HG03196 (cell line): ENCODE measurements around the gene KIF3C.
"Not testable (repeated sequence)": the region's sequence is repeated elsewhere in the genome, so short reads cannot be mapped to it uniquely, and the experiment has no call there.

Experiments used
- ATAC-seq: cut with Tn5 transposase; IDR thresholded peaks from one replicate; pipeline ENCODE4 v1.9.1; 2021; ENCODE audit not compliant: unreplicated experiment

KIF3C gene

DNA sequence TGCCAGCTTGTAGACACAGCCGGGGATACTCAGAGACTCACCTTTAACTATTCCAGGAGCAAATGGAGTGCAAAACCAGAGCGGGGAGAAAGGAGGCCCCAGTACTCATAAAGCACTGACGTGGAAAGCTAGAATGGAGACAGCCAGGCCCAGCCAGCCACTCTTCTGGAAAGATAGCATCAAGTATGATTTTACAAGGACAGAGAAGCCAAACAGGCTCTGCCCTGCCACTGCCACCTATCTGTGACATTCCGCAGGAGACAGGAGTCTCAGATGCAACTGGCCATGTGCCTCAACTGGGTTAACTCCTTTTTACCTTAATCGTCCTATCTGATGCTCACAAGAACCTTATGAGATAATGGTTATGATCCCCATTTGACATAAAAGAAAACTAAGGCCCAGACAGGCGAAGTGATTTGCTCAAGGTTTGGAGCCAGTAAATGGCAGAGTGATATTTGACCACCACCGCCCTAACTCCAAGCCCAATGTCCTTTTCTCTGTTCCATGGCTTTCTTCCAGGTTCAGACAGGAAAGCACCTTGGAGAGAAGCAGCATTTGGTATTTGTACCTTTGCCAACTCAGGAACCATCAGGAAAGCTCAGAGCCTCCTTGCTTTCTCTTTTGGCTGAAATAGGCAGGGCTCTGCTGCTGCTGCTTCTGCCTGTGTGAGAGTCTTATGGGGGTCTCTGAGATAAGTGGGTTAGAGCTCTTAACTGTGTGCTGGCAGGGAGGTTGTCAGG is 15.6 kb downstream of the KIF3C start:
- ATAC-seq = no peak

DNA sequence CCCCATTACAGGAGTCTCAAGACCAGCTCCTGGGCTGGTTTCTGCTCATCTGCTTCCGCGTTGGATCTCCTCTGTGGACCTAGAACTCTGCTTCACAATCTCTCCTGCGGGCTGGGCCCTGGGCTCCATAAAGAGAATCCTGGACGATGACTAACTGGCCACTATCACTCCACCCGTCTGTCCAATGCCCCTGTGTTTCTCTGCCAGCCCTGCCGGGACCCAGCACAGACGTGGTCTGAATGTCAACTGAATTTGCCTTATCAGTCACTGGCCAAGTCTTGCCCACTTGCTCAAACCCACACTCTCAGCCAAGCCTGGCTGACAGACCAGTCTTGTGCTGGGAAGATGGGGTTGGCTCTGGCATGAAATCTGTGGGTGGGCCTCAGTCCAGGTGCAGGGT is 17.4 kb downstream of the KIF3C start:
- no peak for ATAC-seq

DNA sequence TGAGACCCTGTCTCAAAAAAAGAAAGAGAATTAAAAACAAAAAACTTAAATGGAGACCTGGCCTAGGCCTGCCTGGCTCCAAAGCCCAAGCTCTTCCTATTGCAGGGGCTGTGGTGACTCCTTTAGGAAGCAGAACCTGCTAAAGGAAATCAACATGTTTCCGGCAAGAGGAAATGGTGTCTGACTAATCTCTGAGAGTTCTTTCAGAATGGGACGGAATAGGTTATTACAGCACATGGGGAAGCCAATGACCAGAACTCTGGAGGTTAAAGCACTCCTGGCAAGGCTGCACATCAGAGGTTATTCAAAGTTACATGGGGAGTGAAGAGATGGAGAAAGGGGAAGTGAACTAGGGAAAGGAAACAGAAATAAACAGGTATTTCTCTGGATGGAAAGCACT is 21.4 kb downstream of the KIF3C start:
- no peak for ATAC-seq

DNA sequence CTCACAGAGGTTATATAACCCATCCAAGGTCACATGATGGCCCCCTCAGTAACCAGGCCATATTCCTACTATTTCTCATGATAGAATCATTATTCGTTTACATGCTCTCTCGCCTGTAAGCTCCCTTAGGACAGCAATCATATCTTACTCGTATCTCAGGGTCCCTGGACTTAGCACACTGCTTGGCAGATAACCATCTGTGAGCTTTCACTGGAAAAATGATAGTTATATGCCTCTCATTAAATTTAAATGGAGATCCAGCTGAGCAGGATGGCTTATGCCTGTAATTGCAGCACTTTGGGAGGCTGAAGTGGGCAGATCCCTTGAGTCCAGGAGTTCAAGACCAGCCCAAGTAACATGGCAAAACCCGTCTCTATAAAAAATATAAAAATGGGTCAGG is 21.9 kb downstream of the KIF3C start:
- no peak for ATAC-seq

DNA sequence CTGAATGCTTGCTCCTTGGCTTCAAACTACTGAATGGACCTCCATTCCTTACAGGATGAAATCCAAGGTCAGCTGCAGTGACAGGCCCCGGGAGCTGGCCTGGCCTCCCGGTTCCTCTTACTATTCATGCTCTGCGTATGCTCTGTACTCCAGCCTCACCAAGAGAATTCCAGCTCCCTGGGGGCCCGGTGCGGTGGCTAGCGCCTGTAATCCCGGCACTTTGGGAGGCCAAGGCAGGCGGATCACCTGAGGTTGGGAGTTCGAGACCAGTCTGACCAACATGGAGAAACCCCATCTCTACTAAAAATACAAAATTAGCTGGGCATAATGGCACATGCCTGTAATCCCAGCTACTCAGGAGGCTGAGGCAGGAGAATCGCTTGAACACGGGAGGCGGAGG is 23.7 kb downstream of the KIF3C start:
- ATAC-seq = not testable (repeated sequence)

DNA sequence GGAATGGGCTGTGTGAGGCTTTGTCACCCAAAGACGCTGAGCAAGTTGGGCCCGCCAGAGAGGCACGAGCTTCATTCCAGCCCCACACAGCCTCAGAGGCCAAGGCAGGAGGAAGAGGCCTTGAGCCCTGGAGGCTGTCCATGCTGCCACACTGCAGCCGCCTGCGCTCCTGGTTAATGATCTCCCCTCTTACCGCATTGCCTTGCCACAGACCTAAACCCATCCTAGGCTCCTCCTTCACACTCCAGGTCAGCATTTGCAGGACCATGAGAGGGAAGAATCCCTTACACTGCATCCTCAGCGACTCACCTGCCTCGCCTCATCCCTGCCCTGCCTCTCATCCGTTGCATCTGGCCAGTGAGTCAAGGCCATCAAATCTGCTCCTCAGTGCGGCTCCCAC is 24.6 kb downstream of the KIF3C start:
- no peak for ATAC-seq

DNA sequence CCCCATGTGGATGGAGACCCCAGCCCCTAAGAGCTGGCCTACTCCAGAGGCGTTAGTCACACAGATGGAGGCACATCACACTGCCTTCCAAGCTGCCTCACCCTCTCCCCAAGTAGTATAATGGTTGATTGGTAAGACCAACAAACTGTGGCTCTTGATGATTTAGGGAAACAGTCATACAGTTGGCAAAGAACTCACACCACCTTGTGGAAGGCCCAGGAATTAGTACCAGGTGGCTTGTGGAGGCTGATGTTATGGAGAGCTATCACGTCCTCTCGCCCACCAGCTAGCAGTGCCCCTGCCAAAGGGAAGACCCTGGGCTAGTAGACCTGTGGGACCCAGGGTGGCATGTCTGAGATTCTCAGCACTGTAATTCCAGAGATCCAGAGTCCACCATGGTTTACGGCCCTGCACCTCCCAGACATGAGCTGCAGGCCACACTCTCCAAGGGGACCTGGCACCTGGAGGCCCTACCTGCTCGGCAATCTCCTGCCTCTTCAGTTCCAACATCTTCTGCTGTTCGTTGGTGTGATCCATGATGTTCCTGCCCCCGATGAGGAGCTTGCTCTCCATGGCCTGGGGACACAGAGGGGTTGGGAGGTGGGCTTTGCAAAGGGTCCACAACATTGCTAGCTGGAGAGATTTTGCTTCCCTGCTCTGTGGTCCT is 26.3 kb downstream of the KIF3C start:
- ATAC-seq = no peak

DNA sequence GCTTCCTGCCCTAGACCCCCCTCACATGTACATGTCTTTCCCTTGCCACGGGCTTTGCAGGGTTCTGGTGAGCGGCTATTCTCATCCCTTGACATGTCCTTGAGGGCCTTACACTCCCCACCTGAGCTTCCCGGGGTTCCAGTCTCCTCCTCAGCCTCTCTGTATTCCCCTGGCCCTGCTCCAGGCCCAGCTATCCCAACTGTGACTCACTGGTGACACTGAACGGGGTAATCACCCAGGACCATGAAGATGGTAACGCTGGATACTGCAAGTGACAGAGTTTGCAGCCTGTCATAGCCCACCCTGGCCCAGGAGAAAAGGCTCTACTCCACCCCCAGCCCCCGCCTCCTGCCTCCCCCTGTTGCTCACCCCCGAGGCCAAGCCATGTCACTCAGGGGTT is 27.3 kb downstream of the KIF3C start:
- no peak for ATAC-seq

DNA sequence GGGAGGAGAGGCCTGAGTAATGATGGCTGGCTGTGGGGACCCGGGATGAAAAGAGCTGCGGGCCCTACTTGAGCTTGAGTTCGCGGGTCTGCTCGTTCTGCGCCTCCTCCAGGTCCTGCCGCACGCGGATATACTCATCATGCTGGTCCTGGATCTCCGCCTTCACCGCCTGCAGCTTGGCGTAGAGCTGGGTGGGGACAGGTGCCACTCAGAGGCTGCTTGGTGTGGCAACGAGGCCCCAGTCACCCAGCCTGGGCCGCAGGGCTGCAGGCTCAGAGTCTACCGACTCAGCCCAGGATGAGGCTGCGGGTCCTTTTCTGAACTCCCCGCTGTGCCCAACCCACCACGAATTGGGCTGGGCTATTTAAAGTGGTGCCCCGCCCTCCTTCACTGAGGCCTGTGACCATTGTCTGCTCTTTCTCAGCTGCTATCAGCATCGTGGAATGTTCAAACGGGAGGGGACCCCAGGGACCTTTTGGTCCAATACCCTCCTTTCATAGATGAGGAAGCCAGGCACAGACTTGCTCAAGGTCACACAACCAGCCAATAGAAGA is 28.0 kb downstream of the KIF3C start:
- ATAC-seq = no peak

DNA sequence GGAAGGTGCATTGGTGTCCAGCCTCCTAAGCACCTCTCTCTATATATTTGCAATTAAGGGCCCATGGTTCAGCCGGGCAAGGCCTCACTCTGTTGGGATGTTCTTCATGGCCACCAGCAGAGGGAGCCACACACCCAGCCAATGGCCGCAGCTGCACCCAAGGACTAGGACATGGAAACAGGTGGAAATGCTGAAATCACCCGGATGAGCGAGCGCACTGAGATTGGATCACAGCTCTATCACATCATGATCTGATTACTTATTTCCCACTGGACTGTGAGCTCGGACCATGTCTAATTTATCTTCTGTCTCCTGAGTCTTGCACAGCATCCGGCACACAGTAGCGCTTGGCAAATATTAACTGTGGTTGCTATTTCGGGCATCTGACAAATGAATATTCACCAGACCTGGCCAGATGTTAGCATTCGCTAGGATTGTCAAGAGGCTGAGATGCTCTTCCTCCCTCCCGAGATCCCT is 31.2 kb downstream of the KIF3C start:
- no peak for ATAC-seq

DNA sequence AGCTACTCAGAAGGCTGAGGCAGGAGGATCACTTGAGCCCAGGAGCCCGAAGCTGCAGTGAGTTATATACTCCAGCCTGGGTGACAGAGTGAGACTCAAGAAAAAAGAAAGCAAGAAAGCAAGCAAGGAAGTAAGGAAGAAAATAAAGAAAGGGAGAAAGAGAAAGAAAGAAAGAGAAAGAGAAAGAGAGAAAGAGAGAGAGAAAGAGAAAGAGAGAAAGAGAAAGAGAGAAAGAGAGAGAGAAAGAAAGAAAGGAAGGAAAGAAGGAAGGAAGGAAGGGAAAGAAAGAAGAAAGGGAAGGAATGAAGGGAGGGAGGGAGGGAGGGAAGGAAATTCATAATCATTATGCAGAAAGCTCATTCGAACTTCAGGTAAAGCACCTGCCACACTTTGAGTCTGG is 33.9 kb downstream of the KIF3C start:
- ATAC-seq = no peak

DNA sequence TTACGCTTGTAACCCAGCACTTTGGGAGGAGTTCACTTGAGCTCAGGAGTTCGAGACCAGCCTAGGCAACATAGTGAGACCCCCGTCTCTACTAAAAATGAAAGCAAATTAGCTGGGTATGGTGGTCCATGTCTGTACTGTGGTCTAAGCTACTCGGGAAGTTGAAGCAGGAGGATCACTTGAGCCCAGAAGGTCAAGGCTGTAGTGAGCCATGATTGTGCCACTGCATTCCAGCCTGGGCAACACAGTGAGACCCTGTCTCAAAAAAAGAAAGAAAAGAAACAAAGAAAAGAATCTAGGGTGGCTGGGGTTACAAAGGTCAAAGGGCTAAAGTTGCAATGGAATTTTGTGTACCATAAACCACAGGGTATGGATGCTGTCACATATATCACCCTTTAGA is 41.3 kb downstream of the KIF3C start:
- ATAC-seq = no peak

DNA sequence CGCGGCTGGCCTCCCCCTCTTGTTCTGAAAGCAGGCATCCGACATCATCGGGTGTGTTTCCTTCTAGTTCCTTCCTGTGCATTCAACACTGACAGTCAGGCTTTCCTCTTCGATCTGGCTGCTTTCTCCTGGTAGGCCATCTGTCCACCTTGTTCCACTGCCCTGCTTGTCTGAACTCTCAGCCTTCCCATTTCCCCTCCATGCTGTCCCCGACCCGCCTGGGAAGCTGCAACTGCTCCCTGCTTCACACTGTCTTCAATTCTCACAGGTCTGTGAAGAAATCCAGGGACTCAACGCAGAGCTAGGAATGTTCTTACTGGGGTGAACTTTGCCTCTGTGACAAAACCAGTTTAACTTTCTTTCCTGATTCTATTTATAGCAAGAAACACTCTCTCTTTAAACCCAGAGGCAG is 43.0 kb downstream of the KIF3C start:
- no peak for ATAC-seq

DNA sequence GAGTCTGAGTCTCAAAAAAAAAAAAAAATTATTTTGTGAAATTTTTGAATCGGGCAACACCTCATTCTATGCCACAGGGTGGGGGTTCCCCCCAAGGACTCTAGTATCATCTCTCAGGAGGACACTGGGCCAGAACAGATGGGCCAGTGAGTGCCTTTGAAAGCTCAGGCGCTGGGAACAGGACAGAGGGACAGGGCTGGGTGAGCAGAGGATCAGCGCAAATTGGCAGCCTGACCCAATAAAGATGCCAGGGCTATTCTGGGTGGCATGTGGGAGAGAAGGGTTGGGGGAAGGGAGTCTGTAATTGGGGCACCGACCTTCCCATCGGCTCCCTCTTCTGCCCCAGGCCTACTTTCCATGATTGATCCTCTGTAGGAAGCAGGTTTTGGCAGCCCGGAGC is 44.0 kb downstream of the KIF3C start:
- ATAC-seq = no peak

DNA sequence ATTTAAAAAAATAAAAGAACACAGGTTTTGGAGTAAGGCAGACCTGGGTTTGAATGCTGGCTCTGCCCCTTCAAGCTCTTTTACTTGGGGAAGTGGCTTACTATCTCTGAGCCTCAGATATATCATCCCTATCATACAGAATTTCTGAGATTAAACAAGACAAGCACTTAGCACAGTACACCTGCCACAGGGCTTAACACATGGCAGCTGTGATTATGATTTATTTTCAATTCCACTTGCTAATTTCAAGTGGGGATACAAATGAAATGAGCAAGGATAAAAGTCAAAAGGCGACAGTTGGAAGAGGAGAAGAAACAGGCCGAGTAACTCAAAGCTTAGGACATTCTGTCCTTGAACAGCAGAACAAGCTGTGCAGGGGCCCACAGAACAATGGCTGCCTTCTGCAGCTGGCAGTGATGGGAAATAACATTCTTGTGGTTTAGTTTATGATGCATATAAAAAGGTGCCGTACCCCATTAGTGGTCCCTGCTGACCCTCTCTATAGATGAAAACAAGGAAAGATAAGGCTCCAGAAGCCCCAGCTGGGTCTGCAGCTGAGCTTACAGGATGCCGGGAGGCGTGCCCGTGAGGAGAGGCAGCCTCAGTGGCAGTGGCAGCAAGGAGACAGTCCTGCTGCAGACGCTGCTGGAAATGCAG is 45.3 kb downstream of the KIF3C start:
- no peak for ATAC-seq

DNA sequence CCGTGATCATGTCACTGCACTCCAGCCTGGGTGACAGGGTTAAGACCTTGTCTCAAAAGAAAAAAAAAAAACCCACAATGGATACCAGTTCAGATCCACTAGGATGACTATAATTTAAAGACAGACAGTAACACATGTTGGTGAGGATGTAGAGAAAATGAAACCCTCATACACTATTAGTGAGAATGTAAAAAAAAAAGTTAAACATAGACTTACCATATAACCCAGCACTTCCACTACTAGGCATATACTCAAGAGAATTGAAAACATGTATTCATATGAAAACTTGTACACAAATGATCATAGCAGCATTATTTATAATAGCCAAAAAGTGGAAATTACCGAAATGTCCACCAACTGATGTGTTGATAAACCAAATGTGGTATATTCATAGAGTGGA is 48.7 kb downstream of the KIF3C start:
- ATAC-seq = no peak

DNA sequence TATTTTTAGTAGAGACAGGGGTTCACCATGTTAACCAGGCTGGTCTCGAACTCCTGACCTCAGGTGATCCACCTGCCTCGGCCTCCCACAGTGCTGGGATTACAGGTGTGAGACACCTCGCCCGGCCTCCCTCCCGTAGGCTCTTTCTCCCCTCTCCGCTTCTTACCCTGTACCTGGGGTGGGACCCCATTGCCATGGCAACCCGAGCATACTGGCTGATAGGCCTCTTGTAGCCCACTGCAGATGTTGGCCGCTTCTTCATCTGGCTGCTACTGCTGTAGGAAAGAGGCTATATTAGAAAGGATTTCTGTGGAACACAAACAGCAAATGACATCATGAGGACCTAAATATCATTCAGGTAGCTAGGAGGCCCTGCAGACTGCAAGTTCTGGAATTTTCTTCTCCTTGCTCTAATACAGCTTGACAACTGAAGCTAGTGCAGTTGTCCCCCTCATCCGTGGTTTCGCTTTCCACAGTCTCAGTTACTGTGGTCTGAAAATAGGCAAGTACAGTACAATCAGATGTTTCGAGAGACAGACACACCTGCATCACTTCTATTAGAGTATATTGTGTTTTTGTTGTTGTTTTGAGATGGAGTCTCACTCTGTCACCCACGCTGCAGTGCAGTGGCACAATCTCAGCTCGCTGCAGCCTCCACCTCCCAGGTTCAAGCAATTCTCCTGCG is 52.4 kb downstream of the KIF3C start:
- no peak for ATAC-seq

DNA sequence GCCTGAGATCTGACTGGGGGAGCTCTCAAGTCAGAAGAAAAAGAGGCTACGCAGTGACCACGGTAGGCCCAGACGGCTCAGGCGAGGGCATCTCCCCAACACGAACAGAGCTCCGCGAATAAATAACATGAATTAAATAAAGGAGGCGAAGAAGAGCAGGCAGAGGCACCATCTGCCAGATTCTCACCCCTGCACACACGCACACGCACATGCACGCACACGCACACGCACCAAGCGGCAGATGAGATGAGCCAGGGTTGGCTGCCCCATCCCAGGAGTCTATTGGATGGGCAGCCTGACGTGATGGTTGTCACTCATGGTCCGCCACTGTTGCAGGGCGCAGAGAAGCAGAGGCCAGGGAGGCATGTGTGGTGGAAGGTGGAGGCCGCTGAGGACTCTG is 53.6 kb downstream of the KIF3C start:
- ATAC-seq = no peak

DNA sequence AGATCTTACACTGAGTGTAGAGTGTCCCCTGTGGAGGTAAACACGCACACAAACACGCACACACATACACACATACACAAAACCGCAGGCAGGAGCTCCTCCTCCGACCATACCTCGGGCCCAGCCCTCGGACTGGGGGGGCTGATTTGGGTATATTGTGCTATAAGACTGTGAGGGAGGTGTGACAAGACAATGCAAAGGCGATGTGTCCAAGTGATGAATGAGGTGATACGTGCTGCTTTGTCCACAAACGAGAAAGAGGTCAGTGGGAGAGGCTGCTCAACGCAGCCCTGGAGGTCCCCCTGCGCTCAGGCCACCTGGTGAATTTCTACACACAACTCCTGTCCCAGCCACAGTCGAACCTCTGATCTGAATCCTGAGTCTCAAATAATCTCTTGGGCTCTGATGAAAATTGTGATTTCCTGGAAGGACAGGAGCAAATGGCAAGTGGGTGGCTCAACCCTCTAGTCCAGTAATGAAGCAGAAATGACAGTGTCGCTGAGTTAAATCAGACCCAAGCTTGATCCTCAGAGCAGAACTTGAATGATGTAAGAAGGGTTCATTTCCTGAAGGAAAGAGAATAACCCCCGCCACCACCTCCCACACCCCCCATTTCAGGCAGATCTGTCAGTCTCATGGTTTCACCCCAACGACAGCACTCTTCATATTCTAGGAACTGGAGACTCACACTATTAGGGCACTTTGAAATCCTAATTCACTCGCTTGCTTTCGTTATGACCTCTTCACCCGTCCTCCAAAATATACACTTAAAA is 55.1 kb downstream of the KIF3C start:
- no peak for ATAC-seq

DNA sequence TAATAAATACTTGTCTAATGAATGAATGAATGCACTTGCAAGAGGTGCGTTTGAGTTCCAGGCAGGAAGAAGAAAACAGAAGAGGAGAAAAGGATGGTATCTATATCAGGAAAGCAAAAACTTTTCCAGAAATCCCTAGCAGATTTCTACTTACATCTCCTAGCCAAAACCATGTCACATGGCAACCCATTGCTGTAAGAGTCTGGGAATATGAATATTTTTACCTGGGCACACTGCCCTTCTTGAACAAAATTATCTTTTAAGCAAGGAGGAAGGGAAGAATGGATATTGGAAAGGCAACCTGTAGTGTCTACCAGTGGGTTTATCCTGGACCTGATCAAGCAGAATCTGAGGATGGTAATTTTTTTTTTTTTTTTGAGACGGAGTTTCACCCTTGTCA is 59.8 kb downstream of the KIF3C start:
- ATAC-seq = no peak
